HG03097 (cell line): ENCODE data around the gene TTC31.
"Not testable (repeated sequence)": the region's sequence is repeated elsewhere in the genome, so short reads cannot be mapped to it uniquely, and the experiment has no call there.

Source experiments
- ATAC-seq: cut with Tn5 transposase; IDR thresholded peaks from one replicate; pipeline ENCODE4 v1.9.1; 2021; ENCODE audit not compliant: unreplicated experiment, low FRiP score

Gene TTC31

DNA sequence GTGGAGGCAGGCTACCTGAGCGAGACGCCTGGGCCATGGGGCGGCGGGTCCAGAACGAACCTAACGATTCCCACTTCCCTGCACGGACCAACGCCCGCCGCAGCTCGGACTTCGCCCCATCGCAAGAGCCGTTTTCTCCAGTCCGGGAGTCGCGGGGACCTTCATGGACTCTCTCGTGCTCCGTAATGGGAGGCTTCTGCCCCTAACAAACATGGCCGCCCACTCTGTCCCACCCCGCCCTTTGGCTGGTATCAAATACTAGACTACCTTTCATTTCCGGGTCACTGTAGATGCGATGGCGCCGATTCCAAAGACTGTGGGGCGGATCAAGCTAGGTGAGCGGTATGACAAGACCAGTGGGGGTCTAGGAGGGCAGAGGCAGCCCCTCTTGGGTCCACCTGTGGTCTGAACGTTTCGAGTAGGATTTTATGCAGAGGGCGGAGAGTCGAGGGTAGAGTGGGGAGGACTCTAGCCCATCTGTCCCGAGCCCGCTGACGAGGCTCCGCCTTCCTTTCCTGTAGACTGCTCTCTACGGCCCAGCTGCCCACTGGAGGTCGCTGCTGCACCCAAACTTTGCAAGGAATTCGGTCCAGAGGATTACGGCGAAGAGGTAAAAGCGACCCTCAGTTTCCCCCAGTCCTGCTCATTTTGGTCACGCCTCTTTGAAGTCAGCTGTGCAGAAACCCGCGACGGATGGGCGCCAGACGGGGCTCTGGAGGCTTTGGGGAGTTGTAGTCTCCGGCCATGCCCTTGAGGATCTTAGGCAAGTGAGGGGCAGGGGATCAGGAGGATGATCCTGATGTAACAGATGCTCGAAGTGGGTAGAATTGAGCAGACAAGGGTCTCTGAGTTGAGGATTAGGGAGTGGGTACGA lies at the start of gene TTC31, which contains the start of gene CCDC142:
TSS of gene TTC31 (plus strand) at position 281 of the 874 bp plus-strand sequence. CDS start at position 296, 15 bp downstream.
TSS of gene CCDC142 (minus strand) at position 198 of the 874 bp plus-strand sequence. CDS start at position 37, 161 bp downstream.
- ATAC-seq, result peak; percentile 84

DNA sequence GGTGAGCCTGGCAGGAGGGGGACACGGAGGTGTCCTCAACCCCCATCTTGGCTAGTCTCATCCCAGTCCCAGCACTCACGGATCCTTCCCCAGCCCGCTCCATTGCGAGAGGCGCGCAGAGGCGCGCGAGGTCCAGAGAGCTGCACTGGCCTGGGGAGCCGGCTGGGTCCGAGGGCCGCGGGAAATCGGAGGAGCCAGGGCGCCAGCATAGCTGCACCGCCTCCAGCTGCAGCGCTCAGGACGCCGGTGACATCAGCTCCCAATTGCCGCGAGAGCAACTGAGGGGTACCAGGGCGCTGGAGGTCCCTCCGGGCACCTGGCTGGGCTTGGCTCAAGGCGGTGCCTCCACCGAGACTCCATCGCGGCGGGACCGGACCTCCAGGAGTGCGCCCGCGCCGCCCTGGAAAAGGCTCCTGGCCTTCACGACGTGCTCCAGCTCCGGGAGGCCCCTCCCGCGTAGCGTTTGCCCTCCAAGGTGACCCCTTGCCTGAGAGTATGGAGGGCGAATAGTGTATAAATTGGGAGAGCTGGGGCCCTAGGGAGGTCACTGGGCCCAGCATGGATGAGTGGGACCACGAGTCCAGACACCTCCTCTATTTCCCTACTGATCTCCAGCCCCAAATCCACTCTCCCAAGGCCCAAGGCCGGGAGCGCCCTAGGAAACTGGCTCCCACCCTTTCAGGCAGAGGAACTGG lies 46.6 kb upstream of the TTC31 start:
- ATAC-seq, result no peak

DNA sequence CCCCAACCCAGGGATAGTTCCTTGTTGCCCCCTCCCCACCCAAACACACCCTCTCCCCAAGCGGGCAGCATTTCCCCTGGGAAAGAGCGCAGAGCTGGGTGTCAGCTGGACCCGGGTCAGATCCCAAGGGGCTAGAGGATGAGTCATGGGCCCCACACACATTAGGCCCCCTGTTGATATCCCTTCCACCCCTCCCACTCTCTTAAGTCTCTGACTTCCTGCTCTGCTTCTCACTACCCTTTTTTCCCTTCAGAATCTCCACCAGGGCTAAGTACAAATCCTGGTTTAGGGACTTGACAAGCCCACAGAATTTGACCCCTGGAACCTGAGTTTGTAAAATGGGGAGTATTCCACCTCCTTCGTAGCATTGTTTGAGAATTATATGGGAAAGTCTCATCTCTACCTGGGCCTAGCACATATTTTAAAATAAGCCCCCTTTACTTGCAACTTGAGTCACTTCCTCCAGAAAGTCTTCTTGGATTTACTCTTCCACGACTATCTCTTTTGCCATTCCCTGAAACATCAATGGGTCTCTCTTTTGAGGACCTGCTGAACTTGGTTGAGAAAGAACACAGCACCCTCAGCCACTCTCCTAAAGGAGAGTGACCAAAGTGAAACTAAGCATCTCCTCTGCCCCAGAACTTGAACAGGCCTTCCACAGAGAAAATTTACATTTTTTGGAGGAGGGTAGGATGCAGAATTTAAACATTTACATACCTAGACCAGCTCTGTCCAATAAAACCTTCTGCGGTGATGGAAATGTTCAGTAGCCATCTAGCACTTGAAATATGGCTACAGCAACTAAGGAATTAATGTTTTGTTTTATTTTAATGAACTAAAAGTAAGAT lies 45.8 kb upstream of the TTC31 start:
- ATAC-seq, result no peak

DNA sequence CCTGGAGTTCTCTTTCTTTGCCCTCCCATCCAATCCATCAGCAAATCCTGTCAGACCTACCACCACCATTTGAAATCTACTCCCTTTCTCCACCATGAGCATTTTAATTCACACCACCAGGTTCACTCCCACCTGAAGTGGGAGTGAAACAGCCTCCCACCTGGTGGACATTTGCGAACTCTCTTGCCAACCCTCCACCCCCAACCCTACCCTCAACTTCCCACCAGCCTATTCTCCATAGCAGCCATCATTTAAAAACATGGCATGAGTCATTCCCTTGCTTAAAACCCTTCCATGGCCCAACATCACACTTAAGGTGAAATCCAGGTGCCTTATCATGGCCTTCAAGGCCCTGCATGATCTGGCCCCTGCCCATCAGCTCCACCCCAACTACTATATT lies 44.6 kb upstream of the TTC31 start:
- no peak for ATAC-seq

DNA sequence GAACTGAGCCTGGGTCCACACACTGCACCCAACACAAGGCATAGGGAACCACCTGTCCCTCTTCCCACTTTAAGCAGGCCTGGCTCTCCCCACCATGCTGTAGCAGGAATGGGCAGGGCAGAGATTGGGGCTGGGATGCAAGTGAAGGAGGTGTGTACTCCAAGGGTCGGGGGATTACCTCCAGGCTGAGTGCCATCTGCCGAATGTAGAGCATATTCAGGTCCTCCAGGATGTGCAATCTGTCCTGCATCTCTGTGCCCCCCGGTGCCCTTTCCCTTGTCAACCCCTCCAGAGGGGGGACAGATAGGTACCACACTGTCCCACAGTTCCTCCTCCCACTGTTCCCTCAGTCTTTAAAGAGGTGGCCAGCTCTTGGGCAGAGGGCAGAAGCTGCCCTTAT lies 43.5 kb upstream of the TTC31 start:
- ATAC-seq, result no peak

DNA sequence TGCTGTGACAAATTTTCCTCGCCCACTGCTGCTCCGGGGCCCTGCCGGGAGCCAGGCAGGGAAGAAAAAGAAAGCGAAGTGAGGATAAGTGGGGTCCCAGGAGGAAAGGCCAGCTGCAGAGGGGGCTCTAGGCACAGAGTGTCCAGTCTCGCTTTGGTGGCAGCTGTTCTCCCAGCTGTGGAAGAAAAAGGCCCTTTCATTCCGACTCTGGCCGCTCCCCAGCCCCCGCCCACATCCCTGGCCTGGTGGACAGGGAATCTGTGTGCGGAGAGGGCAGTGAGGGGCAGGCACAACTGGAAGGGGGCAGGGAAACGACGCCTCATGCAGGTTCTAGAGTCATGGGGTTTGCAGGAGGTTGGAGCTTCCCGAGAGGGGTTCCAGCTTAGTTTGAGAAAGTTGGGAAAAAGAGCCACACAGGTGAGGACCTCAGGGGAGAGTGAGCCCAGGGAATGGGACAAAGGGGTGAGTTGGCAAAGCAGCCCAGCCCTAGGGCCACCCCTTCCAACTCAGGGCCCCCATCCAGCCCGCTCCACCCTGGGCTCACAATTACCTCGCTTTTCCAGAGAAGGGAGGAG lies 43.0 kb upstream of the TTC31 start:
- ATAC-seq, result no peak

DNA sequence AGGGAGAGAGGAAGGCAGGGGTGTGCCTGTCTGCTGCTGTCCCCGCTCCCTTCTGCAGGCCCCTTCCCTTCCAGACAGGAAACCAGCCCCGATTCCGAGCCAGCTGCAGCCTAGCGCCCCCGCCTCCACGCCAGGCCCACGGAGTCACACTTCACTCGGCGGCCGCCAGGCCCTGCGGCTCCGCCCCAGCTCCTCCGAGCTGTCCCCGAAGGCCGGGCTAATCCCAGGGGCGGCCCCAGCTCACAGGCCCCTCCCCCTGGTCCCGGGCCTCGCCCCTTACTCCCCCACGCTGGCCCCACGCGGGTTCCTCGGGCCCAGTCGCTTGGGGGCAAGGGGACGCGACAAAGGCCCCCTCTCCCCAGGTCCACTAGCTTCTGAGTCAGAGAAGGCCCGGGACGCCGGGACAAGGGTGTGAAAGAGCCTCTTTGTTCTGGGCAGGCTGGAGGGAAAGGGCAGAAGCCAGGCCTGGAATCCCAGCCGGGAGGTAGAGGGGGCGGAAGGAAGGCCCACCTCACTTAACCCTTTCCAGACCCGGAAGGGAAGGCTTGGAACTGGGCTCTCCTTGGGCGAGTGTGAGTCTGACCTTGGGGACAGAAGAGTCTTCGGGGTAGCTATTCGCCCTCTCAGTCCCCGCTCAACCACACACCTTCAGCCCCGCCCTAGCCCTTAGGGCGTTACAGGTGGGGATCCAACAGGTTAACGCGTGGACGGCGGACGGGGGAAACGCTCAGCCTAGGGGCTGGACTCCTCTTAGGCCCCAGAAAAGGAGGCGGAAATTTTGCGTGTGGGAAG lies 42.3 kb upstream of the TTC31 start:
- peak; percentile 80 for ATAC-seq

DNA sequence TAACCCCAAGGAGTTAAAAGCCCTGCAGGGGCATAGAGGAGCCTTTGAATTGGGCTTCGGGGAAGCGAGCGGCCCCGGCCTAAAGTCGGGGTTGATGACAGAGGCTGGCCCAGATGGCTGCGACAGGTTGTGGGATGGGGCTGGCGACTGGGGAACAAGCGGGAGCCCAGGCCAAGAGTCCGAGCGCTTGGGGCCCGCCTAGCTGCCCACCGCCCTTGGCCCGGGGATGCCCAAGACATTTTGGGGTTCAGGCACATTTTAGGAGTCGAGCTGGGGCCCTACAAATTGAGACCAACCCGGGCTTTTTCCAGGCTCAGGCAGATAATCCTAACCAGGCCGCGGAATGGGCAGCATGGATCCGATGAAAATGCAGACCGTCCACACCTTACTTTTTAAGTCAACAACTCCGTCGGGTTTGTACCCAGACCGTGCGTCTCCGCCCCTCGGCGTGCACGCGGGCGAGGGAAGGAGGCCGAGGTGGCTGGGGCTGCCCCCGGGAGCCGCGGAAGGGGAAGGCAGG lies 41.7 kb upstream of the TTC31 start:
- ATAC-seq, result no peak

DNA sequence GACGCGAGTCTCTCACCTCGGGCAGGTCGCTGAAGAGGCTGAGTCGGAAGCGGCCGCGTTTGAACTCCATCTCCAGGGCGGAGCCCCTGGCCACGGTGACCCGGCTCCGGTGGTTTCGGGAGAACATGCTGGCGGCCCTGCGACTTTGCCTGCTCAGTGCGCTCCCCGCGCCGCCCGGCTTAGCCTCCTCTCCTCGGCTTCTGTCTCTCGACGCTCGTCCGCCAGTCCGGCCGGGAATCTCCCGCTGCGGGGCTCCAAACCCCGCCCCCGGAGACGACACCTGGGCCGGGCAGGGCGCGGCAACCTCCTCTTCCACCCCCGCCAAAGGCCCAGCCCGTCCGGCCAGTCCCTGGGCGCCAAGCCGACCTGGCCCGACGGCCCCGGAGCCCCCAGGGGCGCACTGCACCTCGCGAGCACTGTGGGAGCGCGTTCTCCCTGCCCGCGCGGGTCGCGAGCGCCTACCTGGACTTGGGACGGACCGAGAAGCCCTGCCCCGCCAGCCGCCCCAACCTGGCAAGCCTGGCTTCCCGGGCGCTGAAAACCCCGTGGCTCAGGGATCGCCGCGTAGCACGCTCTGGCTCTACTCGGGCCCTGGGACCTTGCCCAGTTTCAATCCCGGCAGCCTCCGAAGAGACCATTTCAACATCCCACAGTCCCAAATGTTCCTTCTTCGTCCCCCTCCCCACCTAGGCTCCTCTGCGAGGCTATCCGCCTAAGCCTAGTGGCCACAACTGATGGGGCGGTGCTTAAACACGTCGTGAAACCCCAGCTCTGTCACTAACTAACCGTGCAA lies 41.0 kb upstream of the TTC31 start, which contains the start of gene RTKN:
TSS of gene RTKN (minus strand) at position 248 of the 793 bp plus-strand sequence. CDS start at position 127, 121 bp downstream.
- ATAC-seq, result no peak

DNA sequence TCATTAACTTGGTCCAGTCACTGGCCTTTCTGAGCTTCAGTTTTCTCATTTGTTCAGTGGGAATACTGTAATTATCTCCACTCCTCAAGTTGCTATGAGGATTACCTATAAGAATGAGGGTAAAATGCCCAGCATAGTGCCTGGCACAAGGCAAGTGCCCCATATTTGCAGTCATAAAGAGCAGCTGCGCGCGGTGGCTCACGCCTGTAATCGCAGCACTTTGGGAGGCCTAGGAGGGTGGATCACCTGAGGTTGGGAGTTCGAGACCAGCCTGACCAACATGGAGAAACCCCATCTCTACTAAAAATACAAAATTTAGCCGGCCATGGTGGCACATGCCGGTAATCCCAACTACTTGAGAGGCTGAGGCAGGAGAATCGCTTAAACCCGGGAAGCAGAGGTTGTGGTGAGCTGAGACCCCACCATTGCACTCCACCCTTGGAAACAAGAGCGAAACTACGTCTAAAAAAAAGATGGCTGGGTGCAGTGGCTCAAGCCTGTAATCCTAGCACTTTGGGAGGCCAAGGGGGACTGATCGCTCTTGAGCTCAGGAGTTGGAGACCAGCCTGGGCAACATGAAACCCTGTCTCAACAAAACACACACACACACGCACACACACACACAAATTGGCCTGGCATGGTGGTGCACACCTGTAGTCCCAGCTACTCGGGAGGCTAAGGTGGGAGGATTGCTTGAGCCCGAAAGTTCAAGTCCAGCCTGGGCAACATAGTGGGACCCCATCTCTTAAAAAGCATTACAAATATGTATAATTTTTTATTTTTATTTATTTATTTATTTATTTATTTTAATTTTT lies 40.2 kb upstream of the TTC31 start:
- ATAC-seq, result not testable (repeated sequence)

DNA sequence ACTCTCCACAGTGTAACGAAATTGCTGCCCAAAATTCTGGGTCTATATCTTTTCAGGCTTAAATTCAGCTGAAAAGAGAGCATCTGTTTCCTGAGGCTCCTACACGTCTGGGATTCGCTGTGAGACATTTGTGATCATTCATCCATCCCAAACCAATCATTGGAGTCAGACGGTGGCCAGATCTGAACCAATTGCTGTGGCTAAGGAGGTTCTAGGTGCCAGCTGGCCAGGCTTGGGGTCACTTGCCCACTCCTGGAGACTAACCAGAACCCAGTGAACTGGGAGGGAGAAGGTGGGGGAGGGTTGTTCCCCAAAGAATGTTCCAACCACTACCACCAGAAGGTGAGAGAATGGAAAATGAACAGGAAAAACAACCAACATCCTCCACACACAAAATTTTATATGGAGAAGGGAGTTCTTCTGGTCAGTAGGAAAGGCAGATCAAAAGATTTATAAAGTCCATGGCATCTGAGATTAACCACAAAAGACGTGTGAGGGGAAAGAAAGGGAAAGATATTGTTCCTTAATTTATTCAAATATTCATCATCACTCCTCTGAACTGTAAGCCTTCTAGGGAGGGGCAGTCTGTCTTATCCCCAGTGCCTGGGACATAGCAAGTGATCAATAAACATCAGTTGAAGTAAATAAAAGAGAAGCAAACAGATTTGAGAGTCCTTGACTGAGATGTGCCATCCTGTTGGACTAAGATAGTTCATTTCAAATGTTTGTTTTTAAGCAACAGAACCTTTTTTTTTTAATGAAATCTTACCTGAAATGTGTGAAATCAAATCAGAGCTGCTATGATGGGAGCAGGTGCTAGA lies 38.2 kb upstream of the TTC31 start:
- no peak for ATAC-seq

DNA sequence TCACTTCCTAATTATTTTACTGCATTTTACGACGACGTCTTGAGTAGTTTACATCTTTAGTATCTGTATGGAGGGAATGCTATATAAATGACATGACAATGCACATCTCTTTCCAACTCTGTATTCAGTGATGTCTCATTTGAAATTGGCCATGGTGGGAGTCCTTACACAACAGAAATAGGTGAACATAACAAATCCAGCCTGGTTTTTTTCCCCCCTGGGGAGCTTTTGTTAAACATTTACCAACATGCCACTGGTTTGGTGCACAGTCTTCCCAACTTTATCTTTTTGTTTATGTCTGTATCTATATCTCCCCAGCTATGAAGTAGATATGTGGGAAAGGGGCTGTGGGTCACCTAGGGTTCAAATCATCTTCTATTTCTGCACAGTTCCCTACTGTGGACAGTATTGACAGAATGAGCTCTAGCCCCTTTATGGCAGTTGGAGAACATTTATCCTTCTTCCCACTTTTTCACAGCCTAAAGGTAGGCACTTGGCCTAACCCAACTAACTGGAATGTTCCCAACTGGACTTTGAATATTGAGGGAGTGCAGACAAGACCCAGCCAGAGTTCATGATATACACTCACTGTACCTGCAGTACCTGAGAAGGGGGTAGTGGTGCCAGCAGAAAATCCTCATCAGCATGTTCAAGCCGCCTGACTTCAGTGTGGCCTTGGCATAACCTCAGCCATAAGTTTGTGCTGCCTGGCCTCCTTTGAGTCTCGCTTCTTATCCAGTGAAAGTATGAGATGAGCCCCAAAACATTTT lies 35.5 kb upstream of the TTC31 start:
- ATAC-seq, result no peak

DNA sequence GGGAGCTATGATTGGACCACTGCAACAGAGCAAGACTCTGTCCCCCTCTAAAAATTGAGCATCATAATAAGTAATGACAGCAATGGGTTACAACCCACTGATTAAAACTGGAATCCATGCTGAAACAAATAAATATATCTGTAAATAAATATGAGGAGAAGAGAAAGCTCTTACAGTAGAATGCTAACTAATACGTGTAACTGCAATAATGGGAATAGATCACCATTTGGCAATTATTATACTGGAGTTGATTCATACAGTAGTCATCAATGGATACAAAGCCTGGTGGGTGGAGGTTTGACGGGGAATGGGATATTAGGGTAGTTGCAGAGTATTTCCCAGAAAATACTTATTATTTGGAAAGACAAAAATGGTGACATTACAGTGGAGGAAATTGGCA lies 34.1 kb upstream of the TTC31 start:
- ATAC-seq, result no peak

DNA sequence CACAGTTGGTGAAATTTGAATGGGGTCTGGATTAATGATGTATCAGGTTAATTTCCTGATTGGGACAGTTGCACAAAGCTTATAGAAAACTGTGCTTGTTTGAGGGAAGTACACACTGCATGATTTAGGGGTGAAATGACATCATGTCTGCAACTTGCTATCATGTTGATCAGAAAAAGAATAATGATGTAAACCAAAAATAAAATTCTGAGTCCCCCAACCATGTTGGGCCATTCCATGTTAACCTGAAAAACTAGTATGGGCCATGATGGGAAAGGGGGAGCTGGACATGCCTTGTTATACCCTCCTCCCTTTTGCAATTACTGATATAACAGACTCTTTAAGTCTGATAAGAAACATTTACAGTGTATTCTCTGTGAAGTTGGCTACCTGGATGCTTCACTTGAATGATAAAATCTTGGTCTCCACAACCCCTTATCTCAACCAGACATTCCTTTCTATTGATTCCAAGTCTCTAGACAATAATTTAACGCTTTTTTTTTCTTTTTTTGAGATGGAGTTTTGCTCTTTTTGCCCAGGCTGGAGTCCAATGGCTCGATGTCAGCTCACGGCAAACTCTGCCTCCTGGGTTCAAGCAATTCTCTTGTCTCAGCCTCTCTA lies 32.2 kb upstream of the TTC31 start:
- no peak for ATAC-seq

DNA sequence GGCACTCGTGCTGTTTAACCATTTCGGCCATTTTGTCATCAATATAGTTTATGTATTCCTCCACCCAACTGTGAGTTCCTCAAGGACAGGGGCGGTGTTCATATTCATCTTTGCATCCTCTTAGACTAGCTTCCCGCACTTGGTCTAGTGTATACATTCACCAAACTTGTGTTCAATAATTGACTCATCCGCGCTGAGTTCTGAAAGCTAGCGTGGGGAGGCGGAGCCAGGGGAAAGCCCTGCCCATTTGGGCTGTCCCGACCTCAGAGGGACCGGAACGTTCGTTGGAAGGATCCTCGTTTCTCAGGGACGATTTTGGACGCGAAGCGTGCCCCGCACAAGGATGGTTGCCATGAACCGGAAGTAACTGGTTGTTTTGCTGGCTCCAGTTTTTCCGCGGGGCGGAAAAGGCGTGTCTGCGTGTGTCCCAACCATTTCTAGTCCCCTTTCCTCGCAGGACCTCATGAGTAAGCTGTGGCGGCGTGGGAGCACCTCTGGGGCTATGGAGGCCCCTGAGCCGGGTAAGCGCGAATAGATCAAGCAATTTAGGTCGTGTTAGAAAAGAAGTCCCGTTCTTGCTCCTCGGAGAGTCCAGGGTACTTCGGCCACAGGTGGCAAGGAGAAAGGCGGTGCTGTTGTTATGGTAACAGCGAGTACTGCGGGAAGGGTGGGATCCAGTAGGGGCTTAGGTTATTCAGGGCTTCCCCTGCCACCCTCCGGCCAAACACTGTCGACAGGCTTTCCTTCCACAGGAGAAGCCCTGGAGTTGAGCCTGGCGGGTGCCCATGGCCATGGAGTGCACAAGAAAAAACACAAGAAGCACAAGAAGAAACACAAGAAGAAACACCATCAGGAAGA lies 28.0 kb upstream of the TTC31 start, which contains the start of gene INO80B:
TSS of gene INO80B (plus strand) at position 434 of the 858 bp plus-strand sequence. CDS start at position 464, 30 bp downstream.
- peak; percentile 49 for ATAC-seq
